HEK293 (cell line): ENCODE results near the gene FAM167B.
A peak's percentile ranks its signal among the peaks of the same experiment; 100 is the strongest.

Experiments used
- CTCF ChIA-PET: fragments of 350-600 bp; formaldehyde crosslinking; extraction: SDS; loops from one replicate; lab custom pipeline; 2021; ENCODE audit warnings: antibody characterized with exemption; lab: Yijun Ruan, JAX
- POLR2A ChIA-PET: fragments of 300-600 bp; formaldehyde crosslinking; extraction: SDS; loops from one replicate; lab custom pipeline; 2020; ENCODE audit warnings: antibody characterized with exemption, inconsistent platforms; lab: Yijun Ruan, JAX
- H3K27ac ChIP-seq: fragments of 200-500 bp; sonication (Bioruptor generic); 2 replicates; pipeline ENCODE4 v1.5.1; 2014; ENCODE audit warnings: low read depth, low read length, control low read depth, inconsistent platforms; ENCODE audit errors: extremely low read depth
- H3K36me3 ChIP-seq, 2 experiments: fragments of 200-500 bp in 1 of 2; sonication (Bioruptor generic) in 1 of 2; 1 replicate in 1 of 2; 2 replicates in 1 of 2; pipeline ENCODE4 v1.5.1; 2014 to 2017; ENCODE audit warnings: inconsistent platforms in 2 of 2, low read length in 2 of 2; ENCODE audit not compliant: control insufficient read depth in 2 of 2, insufficient read depth in 1 of 2
- H3K4me1 ChIP-seq: fragments of 200-500 bp; sonication (Bioruptor generic); 2 replicates; pipeline ENCODE4 v1.5.1; 2014; ENCODE audit warnings: mild to moderate bottlenecking, low read length, inconsistent platforms; ENCODE audit not compliant: control insufficient read depth, insufficient read depth
- H3K4me3 ChIP-seq: 2 replicates; pipeline ENCODE4 v1.5.1; 2011; ENCODE audit warnings: low read depth, mild to moderate bottlenecking, control low read depth, low read length, moderate library complexity
- H3K9me3 ChIP-seq: fragments of 200-500 bp; sonication (Bioruptor generic); 2 replicates; pipeline ENCODE4 v1.5.1; 2014; ENCODE audit warnings: low read depth, low read length, inconsistent platforms; ENCODE audit not compliant: control insufficient read depth, insufficient read depth
- CTCF ChIP-seq: fragments of 450-650 bp; formaldehyde crosslinking; IDR thresholded peaks from 2 replicates; pipeline ENCODE4 v1.5.1; 2016; ENCODE audit warnings: missing biosample characterization, missing genetic modification characterization
- GLI2 ChIP-seq: fragments of 450-650 bp; formaldehyde crosslinking; IDR thresholded peaks from 2 replicates; pipeline ENCODE4; 2017; ENCODE audit warnings: missing biosample characterization, missing genetic modification characterization, low read depth, borderline replicate concordance
- GLIS1 ChIP-seq: fragments of 450-650 bp; formaldehyde crosslinking; IDR thresholded peaks from 2 replicates; pipeline ENCODE4 v1.5.1; 2016; ENCODE audit warnings: missing biosample characterization, missing genetic modification characterization
- KLF7 ChIP-seq: fragments of 450-650 bp; formaldehyde crosslinking; IDR thresholded peaks from 2 replicates; pipeline ENCODE4 v1.5.1; 2016; ENCODE audit warnings: missing biosample characterization, missing genetic modification characterization, borderline replicate concordance
- MEIS1 ChIP-seq: sonication (generic); formaldehyde crosslinking; IDR thresholded peaks from 2 replicates; pipeline ENCODE4 v1.8.1; 2022; ENCODE audit warnings: missing genetic modification reagents, mild to moderate bottlenecking, borderline replicate concordance
- MYNN ChIP-seq: fragments of 450-650 bp; formaldehyde crosslinking; IDR thresholded peaks from 2 replicates; pipeline ENCODE4 v1.5.1; 2016; ENCODE audit warnings: missing biosample characterization, missing genetic modification characterization, borderline replicate concordance
- OVOL3 ChIP-seq: fragments of 450-650 bp; formaldehyde crosslinking; IDR thresholded peaks from 2 replicates; pipeline ENCODE4 v1.5.1; 2016; ENCODE audit warnings: missing biosample characterization, missing genetic modification characterization
- SCRT1 ChIP-seq: fragments of 450-650 bp; formaldehyde crosslinking; IDR thresholded peaks from 2 replicates; pipeline ENCODE4 v1.5.1; 2016; ENCODE audit warnings: missing biosample characterization, missing genetic modification characterization, borderline replicate concordance
- WT1 ChIP-seq: fragments of 450-650 bp; formaldehyde crosslinking; IDR thresholded peaks from 2 replicates; pipeline ENCODE4 v1.5.1; 2016; ENCODE audit warnings: missing biosample characterization, missing genetic modification characterization
- ZIC2 ChIP-seq: fragments of 450-650 bp; formaldehyde crosslinking; IDR thresholded peaks from 2 replicates; pipeline ENCODE4 v1.5.1; 2016; ENCODE audit warnings: missing biosample characterization, missing genetic modification characterization
- ZNF169 ChIP-seq: fragments of 450-650 bp; formaldehyde crosslinking; IDR thresholded peaks from 2 replicates; pipeline ENCODE4 v1.5.1; 2016; ENCODE audit warnings: missing biosample characterization, missing genetic modification characterization
- ZNF184 ChIP-seq: fragments of 450-650 bp; IDR thresholded peaks from 2 replicates; pipeline ENCODE4 v1.5.1; 2018; ENCODE audit warnings: missing biosample characterization, mild to moderate bottlenecking, missing genetic modification characterization
- ZNF214 ChIP-seq: fragments of 450-650 bp; formaldehyde crosslinking; IDR thresholded peaks from 2 replicates; pipeline ENCODE4 v1.5.1; 2017; ENCODE audit warnings: missing biosample characterization, mild to moderate bottlenecking, missing genetic modification characterization, borderline replicate concordance
- ZNF221 ChIP-seq: fragments of 450-650 bp; formaldehyde crosslinking; IDR thresholded peaks from 2 replicates; pipeline ENCODE4 v1.5.1; 2017; ENCODE audit warnings: missing biosample characterization, missing genetic modification characterization, borderline replicate concordance
- ZNF23 ChIP-seq: fragments of 450-650 bp; formaldehyde crosslinking; IDR thresholded peaks from 2 replicates; pipeline ENCODE4 v1.5.1; 2016; ENCODE audit warnings: missing biosample characterization, missing genetic modification characterization, borderline replicate concordance
- ZNF239 ChIP-seq: fragments of 450-650 bp; formaldehyde crosslinking; IDR thresholded peaks from 2 replicates; pipeline ENCODE4 v1.5.1; 2016; ENCODE audit warnings: missing biosample characterization, missing genetic modification characterization
- ZNF292 ChIP-seq: fragments of 450-650 bp; formaldehyde crosslinking; IDR thresholded peaks from 2 replicates; pipeline ENCODE4 v1.5.1; 2016; ENCODE audit warnings: low read depth, missing biosample characterization, missing genetic modification characterization, borderline replicate concordance
- ZNF302 ChIP-seq: fragments of 450-650 bp; formaldehyde crosslinking; IDR thresholded peaks from 2 replicates; pipeline ENCODE4 v1.5.1; 2016; ENCODE audit warnings: missing biosample characterization, missing genetic modification characterization, low read depth
- ZNF416 ChIP-seq: fragments of 450-650 bp; formaldehyde crosslinking; IDR thresholded peaks from 2 replicates; pipeline ENCODE4 v1.5.1; 2016; ENCODE audit warnings: missing biosample characterization, missing genetic modification characterization
- ZNF433 ChIP-seq: fragments of 450-650 bp; formaldehyde crosslinking; IDR thresholded peaks from 2 replicates; pipeline ENCODE4 v1.5.1; 2016; ENCODE audit warnings: missing biosample characterization, missing genetic modification characterization, low read depth
- ZNF561 ChIP-seq: fragments of 450-650 bp; IDR thresholded peaks from 2 replicates; pipeline ENCODE4 v1.5.1; 2018; ENCODE audit warnings: missing biosample characterization, missing genetic modification characterization, borderline replicate concordance
- ZNF600 ChIP-seq: fragments of 450-650 bp; formaldehyde crosslinking; IDR thresholded peaks from 2 replicates; pipeline ENCODE4 v1.5.1; 2016; ENCODE audit warnings: missing biosample characterization, missing genetic modification characterization
- ZNF629 ChIP-seq: fragments of 450-650 bp; formaldehyde crosslinking; IDR thresholded peaks from 2 replicates; pipeline ENCODE4 v1.5.1; 2017; ENCODE audit warnings: missing biosample characterization, missing genetic modification characterization
- ZNF768 ChIP-seq: fragments of 450-650 bp; formaldehyde crosslinking; IDR thresholded peaks from 2 replicates; pipeline ENCODE4 v1.5.1; 2018; ENCODE audit warnings: missing biosample characterization, mild to moderate bottlenecking, missing genetic modification characterization
- ZNF837 ChIP-seq: fragments of 450-650 bp; formaldehyde crosslinking; IDR thresholded peaks from 2 replicates; pipeline ENCODE4 v1.5.1; 2016; ENCODE audit warnings: missing biosample characterization, missing genetic modification characterization
- ZXDB ChIP-seq: fragments of 450-650 bp; formaldehyde crosslinking; IDR thresholded peaks from 2 replicates; pipeline ENCODE4 v1.5.1; 2016; ENCODE audit warnings: missing biosample characterization, missing genetic modification characterization
- TF ChIP-seq, protein P1 (sequence below): fragments of 450-650 bp; formaldehyde crosslinking; IDR thresholded peaks from 2 replicates; pipeline ENCODE4 v1.5.1; 2016; ENCODE audit warnings: missing biosample characterization, missing genetic modification characterization
- TF ChIP-seq, protein P2 (sequence below): fragments of 450-650 bp; formaldehyde crosslinking; IDR thresholded peaks from 2 replicates; pipeline ENCODE4 v1.5.1; 2016; ENCODE audit warnings: missing biosample characterization, missing genetic modification characterization
- TF ChIP-seq, protein P3 (sequence below): fragments of 450-650 bp; formaldehyde crosslinking; IDR thresholded peaks from 2 replicates; pipeline ENCODE4 v1.5.1; 2016; ENCODE audit warnings: missing biosample characterization, missing genetic modification characterization

FAM167B gene

GRCh38 chr1:32291708-32292538 is 44.9 kb downstream of the FAM167B start, which contains the start of gene HDAC1:
HDAC1 (plus strand) TSS chr1:32292083; CDS start chr1:32292170, 87 bp downstream.
- no peaks in the 10 kb centered on the region for H3K9me3 ChIP-seq
- H3K4me1 ChIP-seq, result peaks cover 4% of the 10 kb centered on the region; the same call in 1 of the 2 replicates
- POLR2A ChIA-PET, result interaction anchor here (0.6 to 2.7 kb wide), 21 partner anchors 11 to 219 kb away, joined by 3 to 28 read pairs (median 3); partner anchors contain the start of genes BSDC1, FAM167B, LCK and MARCKSL1
- peaks cover 0 to 23% of the 10 kb centered on the region in 2 experiments; a peak in 2 of 3 replicates for H3K36me3 ChIP-seq
- peak within 1 kb of the TSS; percentile 94 for H3K4me3 ChIP-seq
- H3K27ac ChIP-seq, result peak within 1 kb of the TSS; percentile 73
- CTCF ChIA-PET, result interaction anchor here (0.6 to 2.5 kb wide), 4 partner anchors 37 to 85 kb away, joined by 3 to 8 read pairs (median 5); no protein-coding TSS in a partner anchor
- peak; percentile 91 for TF ChIP-seq ZNF600 (tag by site-specific recombination)
- no peak for TF ChIP-seq MEIS1
- 0 out of 2 replicates have a peak, but pooled peaks have one; percentile 53 for TF ChIP-seq ZNF561
- TF ChIP-seq OVOL3 (tag by site-specific recombination), result peak; percentile 80; the same call in 1 of the 2 replicates
- TF ChIP-seq ZNF214 (tag by site-specific recombination), result no peak
- TF ChIP-seq WT1 (tag by site-specific recombination), result peak; percentile 40
- TF ChIP-seq ZNF169 (tag by site-specific recombination), result 0 out of 2 replicates have a peak, but pooled peaks have one; percentile 23
- TF ChIP-seq, protein P1, sequence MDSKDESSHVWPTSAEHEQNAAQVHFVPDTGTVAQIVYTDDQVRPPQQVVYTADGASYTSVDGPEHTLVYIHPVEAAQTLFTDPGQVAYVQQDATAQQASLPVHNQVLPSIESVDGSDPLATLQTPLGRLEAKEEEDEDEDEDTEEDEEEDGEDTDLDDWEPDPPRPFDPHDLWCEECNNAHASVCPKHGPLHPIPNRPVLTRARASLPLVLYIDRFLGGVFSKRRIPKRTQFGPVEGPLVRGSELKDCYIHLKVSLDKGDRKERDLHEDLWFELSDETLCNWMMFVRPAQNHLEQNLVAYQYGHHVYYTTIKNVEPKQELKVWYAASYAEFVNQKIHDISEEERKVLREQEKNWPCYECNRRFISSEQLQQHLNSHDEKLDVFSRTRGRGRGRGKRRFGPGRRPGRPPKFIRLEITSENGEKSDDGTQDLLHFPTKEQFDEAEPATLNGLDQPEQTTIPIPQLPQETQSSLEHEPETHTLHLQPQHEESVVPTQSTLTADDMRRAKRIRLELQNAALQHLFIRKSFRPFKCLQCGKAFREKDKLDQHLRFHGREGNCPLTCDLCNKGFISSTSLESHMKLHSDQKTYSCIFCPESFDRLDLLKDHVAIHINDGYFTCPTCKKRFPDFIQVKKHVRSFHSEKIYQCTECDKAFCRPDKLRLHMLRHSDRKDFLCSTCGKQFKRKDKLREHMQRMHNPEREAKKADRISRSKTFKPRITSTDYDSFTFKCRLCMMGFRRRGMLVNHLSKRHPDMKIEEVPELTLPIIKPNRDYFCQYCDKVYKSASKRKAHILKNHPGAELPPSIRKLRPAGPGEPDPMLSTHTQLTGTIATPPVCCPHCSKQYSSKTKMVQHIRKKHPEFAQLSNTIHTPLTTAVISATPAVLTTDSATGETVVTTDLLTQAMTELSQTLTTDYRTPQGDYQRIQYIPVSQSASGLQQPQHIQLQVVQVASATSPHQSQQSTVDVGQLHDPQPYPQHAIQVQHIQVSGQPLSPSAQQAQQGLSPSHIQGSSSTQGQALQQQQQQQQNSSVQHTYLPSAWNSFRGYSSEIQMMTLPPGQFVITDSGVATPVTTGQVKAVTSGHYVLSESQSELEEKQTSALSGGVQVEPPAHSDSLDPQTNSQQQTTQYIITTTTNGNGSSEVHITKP, result peak; percentile 98
- no peak for TF ChIP-seq ZNF184
- TF ChIP-seq ZNF302 (tag by site-specific recombination), result no peak
- TF ChIP-seq ZNF768, result no peak; the same call in 1 of the 2 replicates
- no peak; the same call in 1 of the 2 replicates for TF ChIP-seq ZNF221
- TF ChIP-seq GLIS1 (tag by site-specific recombination), result peak; percentile 99
- TF ChIP-seq MYNN, result peak; percentile 80; the same call in 1 of the 2 replicates
- peak; percentile 38 for TF ChIP-seq ZNF629
- TF ChIP-seq ZNF837 (tag by site-specific recombination), result no peak
- peak; percentile 75; the same call in 1 of the 2 replicates for TF ChIP-seq KLF7 (tag by site-specific recombination)
- peak; percentile 76; the same call in 1 of the 2 replicates for TF ChIP-seq ZNF239
- TF ChIP-seq ZNF433 (tag by site-specific recombination), result no peak
- peak; percentile 77 for TF ChIP-seq CTCF (tag by site-specific recombination)
- no peak for TF ChIP-seq ZNF292
- TF ChIP-seq, protein P2, sequence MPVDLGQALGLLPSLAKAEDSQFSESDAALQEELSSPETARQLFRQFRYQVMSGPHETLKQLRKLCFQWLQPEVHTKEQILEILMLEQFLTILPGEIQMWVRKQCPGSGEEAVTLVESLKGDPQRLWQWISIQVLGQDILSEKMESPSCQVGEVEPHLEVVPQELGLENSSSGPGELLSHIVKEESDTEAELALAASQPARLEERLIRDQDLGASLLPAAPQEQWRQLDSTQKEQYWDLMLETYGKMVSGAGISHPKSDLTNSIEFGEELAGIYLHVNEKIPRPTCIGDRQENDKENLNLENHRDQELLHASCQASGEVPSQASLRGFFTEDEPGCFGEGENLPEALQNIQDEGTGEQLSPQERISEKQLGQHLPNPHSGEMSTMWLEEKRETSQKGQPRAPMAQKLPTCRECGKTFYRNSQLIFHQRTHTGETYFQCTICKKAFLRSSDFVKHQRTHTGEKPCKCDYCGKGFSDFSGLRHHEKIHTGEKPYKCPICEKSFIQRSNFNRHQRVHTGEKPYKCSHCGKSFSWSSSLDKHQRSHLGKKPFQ (tag by site-specific recombination), result peak; percentile 54; the same call in 1 of the 2 replicates
- peak; percentile 71; the same call in 1 of the 2 replicates for TF ChIP-seq ZNF416 (tag by site-specific recombination)
- no peak for TF ChIP-seq SCRT1 (tag by site-specific recombination)
- TF ChIP-seq, protein P3, sequence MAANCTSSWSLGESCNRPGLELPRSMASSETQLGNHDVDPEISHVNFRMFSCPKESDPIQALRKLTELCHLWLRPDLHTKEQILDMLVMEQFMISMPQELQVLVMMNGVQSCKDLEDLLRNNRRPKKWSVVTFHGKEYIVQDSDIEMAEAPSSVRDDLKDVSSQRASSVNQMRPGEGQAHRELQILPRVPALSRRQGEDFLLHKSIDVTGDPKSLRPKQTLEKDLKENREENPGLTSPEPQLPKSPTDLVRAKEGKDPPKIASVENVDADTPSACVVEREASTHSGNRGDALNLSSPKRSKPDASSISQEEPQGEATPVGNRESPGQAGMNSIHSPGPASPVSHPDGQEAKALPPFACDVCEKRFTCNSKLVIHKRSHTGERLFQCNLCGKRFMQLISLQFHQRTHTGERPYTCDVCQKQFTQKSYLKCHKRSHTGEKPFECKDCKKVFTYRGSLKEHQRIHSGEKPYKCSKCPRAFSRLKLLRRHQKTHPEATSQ (tag by site-specific recombination), result peak; percentile 99
- no peak for TF ChIP-seq ZNF23 (tag by site-specific recombination)
- no peak for TF ChIP-seq GLI2 (tag by site-specific recombination)
- peak; percentile 83 for TF ChIP-seq ZIC2 (tag by site-specific recombination)
- no peak; the same call in none of the 2 replicates for TF ChIP-seq ZXDB (tag by site-specific recombination)
